Astrocyte of the hippocampus (primary cell): ENCODE data around the gene CPA4.
A peak's percentile ranks its signal among the peaks of the same experiment; 100 is the strongest.

ENCODE experiments used
- DNase-seq: peaks from one replicate; pipeline ENCODE4 v3.0.0; 2011; ENCODE audit warnings: low read depth, low spot score

The CPA4 gene

DNA sequence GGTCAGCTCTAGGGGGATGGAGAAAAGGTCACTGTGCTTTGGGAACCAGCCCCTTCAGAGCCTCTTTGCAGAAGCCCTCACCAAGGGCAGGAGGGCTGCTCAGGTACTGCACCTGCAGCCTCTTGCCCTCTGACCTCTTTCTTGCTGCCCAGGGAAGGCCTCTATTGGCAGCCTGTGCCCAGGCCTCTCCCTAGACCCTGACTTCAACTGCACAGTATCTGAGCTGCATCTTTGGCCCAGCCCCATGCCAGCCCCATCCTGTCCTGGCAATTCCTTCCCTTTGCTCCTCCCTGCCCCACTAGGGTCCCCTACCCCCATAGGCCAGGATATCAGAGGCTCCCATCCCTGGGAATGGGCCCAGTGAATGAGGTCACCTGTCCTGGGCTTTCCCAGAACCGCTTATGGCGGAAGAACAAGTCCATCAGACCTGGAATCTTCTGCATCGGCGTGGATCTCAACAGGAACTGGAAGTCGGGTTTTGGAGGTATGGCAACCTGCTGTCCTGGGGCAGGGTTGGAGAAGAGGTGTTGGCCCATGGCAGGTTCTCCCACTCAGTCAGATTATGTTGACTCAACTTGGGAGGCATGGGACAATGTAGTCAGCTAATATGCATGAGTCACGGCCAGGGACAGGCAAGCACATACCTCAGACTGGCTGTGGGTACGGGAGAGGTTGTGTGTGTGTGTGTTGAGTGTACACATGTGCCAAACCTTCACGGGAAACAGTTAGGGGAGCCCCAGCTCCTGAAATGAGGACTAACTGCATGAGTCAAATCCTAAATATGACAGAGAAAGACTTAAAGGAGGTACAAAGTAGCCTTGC lies 70.3 kb downstream of the CPA4 start:
- peak; percentile 95 for DNase-seq

DNA sequence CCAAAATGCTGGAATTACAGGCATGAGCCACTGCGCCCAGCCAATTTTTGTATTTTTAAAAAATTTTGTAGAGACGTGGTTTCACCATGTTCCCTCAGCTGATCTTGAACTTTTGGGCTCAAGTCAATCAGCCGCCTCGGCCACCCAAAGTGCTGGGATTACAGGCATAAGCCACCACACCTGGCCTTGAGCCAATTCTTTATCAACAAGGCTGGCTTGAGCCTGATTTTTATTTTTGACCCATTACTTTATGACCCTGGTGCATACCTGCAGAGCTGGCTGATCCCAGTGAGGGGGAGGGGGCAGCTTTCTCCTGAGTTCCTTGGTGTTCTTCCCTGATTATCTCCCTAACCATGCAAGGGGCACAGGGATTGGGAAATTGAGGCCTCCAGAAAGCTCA lies 71.5 kb downstream of the CPA4 start:
- DNase-seq: no peak

DNA sequence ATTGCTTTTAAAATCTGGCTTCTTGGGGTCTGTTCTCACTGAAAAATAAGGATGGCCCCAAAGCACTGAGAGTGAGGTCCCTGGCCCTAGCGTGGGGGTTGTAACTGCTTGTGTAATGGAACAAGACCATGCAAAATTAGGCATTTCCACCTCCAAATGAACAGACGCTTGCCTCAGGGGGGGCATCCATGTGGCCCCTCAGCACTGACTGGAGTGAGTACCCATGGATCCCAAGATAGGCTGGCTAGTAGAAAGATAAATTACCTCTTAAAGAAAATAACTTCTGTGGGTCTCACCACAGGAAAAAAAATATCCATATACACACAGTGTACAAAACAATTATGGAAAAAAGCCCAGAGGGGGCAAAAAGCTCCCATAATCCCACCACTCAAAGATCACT lies 72.1 kb downstream of the CPA4 start:
- DNase-seq: no peak

DNA sequence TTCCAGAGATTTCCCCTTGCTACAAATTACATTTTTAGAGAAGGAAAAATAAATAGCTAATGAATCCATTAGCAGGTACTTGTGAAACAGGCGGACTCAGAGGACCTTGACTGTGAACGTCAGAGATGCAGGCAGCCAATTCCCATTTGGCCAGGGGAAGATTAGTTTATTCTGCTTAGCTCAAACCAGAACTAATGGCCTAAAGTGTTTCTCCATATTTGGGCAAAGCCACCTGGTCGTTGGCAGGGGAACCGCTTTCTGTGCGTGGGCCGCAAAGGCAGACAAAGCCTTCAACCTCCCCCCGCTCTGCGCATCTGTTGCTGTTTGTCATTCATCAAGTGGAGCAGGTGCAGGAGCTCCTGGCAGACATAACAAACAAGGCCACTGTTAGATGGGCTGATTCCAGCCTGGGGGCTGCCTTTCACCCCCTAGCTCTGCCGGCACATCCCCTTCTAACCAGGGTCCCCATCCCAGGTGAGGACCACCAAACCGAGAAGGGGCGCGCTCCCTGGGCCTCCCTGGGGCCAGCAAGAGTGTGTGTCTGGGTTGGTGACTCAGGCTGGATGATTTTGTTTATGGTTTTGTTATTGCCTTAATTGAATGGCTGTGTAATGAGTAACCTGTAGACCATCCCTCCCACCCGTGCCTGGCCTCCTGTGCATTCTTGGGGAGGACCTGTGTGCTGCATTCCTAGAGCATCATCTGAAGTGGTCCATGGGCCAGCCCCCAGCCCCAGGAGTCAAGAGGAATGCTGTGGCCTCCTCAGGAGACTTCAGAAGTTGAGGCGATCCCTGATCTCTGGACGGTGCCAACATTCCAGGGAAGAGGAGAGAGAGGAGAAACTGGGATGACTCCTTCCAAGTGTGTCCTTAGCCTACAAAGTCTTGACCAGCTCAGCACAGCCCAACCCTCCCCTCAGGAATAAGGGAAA lies 72.8 kb downstream of the CPA4 start:
- DNase-seq: peak; percentile 90

DNA sequence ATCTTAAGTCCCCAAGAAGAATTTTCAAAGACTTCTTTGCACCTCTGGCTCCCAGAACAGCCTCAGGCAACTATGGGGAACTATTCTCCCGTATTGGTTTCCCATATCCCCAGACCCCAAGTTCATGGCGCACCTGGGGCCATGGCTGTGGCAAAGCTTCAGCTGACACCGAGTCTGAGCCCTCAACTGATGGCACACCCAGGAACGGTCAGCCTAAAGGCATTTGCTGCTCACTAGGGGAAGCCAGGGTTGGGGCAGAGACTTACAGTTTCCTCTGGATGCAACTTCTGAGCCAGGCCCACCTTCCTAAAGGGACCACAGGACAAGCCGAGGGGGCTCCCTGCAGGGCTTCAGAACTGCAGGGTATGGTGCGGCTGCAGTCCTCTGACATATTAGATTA lies 73.6 kb downstream of the CPA4 start:
- DNase-seq: no peak

DNA sequence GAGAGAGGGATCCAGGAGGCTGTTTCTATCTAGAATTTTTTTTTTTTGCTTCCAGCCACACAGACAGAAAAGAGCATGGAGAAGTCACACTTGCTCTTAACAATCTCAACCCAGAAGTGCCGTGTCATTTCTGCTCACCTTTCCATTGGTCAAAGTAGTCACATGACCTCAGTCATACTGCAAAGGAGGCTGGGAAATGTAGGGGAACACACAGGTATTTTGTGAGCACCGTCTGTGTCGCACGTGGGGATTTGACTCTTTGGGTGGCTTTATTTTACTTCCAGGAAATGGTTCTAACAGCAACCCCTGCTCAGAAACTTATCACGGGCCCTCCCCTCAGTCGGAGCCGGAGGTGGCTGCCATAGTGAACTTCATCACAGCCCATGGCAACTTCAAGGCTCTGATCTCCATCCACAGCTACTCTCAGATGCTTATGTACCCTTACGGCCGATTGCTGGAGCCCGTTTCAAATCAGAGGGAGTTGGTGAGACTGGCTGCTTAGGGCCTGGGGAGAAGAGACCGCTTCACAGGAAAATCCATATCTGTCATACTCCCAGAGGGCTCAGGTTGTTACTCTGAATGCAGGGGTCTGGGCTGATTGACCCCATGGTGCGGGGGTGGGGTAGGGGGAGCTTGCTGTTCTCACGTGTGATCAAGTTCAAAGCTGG lies 74.3 kb downstream of the CPA4 start:
- DNase-seq: no peak

DNA sequence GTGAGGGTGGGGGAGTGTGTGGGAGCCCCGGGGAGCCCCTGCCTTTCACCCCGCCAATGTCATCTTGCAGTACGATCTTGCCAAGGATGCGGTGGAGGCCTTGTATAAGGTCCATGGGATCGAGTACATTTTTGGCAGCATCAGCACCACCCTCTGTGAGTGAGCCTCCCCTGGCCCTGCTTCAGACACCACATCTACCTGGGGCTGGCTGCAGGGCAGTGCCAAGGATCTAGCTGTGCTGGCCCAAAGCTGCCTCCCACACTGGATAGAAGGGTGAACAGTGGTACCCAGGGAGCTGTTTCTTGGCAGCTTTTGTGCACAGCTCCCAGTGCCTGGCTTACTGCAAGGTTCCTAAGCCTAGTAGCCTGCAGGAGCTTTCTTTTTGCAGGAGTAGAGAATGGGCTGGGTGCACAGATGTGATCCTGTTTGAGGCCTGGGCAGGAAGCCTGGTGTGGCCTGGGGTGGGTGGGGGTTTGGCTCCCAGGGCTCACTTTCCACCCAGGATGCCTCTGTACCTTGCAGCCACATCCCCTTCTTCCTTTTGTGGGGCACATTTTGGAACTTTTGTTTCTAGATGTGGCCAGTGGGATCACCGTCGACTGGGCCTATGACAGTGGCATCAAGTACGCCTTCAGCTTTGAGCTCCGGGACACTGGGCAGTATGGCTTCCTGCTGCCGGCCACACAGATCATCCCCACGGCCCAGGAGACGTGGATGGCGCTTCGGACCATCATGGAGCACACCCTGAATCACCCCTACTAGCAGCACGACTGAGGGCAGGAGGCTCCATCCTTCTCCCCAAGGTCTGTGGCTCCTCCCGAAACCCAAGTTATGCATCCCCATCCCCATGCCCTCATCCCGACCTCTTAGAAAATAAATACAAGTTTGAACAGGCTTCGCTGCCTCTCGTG lies 75.1 kb downstream of the CPA4 start:
- no peak for DNase-seq

DNA sequence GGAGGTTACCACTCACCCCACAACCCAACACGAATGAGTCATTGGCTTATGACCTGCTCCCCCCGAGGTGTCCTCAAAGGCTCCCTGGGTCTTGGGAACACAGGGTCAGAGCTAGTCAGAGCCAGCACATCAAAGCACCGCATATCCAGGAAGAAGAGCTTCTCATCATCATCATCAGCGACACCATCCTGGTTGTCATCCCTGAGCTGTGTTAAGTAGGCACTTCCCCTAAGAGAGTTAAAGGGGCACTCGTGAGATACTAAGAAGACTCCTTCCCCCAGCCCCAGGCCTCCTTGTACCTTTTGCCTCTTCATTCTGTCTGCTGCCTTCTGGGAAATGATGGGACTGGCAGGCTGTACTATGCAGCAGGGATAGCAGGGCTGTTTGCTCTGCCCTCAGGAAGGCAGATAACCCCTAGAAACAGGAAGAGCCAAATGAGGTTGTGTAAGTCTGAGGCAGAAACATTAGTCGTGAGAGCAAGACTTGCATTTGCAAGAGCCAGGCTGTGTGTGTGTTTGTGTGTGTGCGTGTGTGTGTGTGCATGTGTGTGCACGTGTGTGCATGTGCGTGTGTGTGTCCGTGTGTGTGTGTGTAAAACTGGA lies 76.2 kb downstream of the CPA4 start:
- DNase-seq: peak; percentile 74

DNA sequence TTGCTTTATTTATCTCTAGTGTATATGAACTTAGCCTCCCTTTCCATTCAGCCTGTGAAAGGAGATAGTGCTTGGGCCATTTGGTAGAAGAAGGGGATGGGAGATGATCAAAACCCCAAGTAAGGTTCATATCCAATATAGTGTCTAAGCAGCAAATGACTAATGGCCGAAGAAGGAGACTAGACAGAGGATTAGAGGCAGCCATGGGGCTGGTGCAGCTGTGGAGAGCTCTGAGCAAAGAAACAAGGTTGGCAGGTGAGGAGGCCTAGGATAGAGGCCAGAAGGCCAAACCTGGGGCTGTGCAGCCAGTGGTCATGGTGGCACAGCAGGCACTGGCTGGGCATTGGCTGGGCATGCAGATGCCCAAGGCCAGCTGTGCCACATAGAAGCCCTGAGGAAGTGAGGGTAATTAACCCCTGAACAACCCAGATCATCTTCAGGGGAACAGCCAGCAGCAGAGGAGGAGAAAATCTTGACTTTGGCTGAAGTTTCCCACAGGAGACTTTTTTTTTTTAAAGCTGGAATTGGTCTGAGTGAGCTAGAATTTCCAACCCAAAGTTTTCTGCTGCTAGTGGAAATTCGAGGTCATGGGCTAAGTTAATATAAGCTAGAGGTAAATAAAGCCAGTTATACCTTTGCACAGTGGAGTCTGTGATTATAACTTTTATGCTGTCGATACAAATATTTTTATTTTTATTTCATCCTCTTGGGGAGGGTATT lies 77.0 kb downstream of the CPA4 start:
- DNase-seq: no peak

DNA sequence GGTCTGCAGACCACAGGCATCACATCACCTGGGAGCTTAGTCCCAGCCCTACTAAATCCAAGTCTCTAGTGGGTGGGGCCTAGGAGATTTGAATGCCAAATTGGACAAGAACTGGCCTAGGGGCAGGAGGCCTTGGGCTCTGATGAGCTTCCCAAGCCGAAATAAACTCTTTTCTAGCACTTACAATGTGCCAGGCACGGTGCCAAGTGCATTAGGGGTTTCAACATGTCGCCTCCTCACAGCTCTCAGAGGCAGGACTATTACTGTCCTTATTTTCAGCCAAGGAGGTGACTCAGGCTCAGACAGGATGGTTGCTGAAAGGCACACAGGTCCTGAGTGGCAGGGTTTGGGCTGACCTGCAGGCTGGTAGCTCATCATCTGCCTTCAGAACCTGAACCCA lies 78.1 kb downstream of the CPA4 start:
- no peak for DNase-seq

DNA sequence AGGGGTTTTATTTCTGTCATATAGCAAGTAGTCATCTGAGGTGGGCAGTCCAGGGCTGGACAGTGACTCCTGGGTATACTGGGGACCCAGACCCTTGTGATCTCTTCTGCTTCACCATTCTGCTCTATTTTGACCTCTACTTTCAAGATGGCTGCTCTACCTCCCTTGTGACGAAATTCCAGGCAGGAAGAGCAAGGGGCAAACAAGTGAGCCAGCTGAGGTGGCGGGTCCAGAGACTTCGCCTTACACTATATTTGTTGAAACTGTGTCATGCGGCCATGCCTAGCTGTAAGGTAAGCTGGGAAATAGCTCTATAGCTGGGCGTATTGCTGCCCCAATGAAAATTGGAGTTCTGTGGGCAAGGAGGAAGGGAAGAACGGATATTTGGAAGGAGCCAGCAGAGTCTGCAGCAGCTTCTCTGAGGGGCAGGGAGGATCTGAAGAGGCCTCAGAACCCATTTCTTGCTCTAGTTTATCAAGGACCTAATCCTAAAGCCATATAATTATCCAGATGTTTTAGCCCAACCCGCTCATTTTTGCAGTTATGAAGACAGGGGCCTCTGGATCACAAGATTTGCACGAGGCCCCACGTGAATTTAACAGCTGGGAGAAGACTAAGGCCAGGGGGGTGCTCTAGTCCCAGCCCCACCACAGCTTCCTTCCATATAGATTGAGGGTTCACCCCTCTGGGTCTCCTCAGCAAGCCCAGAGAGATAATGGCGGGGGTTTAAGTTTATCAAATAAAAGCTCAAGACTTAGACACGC lies 79.6 kb downstream of the CPA4 start:
- DNase-seq: no peak
